Left hindlimb (tissue), 1 donor: ENCODE measurements around the gene PTGR2.
"Not testable (repeated sequence)": the region's sequence is repeated elsewhere in the genome, so short reads cannot be mapped to it uniquely, and the experiment has no call there.

Experiments
- DNase-seq: peaks from one replicate; pipeline ENCODE4 v3.0.0-alpha.2; 2018

PTGR2 gene

GRCh38 chr14:73887694-73888459, 36.2 kb downstream of the PTGR2 start:
- no peak for DNase-seq

GRCh38 chr14:73888460-73888725, 36.8 kb downstream of the PTGR2 start:
- no peak for DNase-seq

- DNase-seq: no peak
These were observed 37.3 kb downstream of the PTGR2 start for GRCh38 chr14:73888971-73889370.

- DNase-seq: no peak
These were observed 37.7 kb downstream of the PTGR2 start for GRCh38 chr14:73889376-73889775.

GRCh38 chr14:73894180-73894687, 42.6 kb downstream of the PTGR2 start:
- not testable (repeated sequence) for DNase-seq

GRCh38 chr14:73895939-73896338, 44.3 kb downstream of the PTGR2 start:
- no peak for DNase-seq

GRCh38 chr14:73896521-73896920, 44.9 kb downstream of the PTGR2 start:
- DNase-seq: no peak

GRCh38 chr14:73903028-73903427, 51.4 kb downstream of the PTGR2 start:
- no peak for DNase-seq

GRCh38 chr14:73909681-73910080, 58.0 kb downstream of the PTGR2 start:
- DNase-seq: no peak

- DNase-seq: no peak
These were observed 61.6 kb downstream of the PTGR2 start for GRCh38 chr14:73913256-73913655.

- no peak for DNase-seq
These were observed 64.7 kb downstream of the PTGR2 start for GRCh38 chr14:73916324-73916723.

- not testable (repeated sequence) for DNase-seq
These were observed 67.8 kb downstream of the PTGR2 start for GRCh38 chr14:73919457-73919856.

GRCh38 chr14:73924337-73924736, 72.7 kb downstream of the PTGR2 start:
- no peak for DNase-seq
